H7 (cell line): ENCODE data around the gene COL9A1. TPM values are rescaled to one million over a fixed set of nuclear protein-coding genes. Genes with fewer than 3 reads are reported as not detected.
"Not testable (repeated sequence)": the region's sequence is repeated elsewhere in the genome, so short reads cannot be mapped to it uniquely, and the experiment has no call there.

Experiments used
- DNase-seq: peaks from one replicate; pipeline ENCODE4 v3.0.0; 2012
- H3K27me3 ChIP-seq: 2 replicates; pipeline ENCODE4 v1.6.0; 2011; ENCODE audit warnings: mild to moderate bottlenecking, low read length; ENCODE audit not compliant: control insufficient read depth, insufficient read depth
- H3K36me3 ChIP-seq: replicated peaks from 2 replicates; pipeline ENCODE4 v1.5.1; 2011; ENCODE audit warnings: low read length; ENCODE audit not compliant: control insufficient read depth, insufficient read depth
- H3K4me3 ChIP-seq: 2 replicates; pipeline ENCODE4 v1.5.1; 2011; ENCODE audit warnings: low read depth, mild to moderate bottlenecking, control low read depth, low read length, moderate library complexity; ENCODE audit not compliant: insufficient read depth
- total RNA-seq: library from RNA; depleted of rRNA; stranded (reverse); fragments of >200 nt; shearing (Covaris generic); gene quantifications from 2 replicates; pipeline ENCODE4 v1.2.3, GENCODE V29; 2014

The COL9A1 gene
- total RNA-seq, 1 experiment from 2014 or later: 2.5 TPM

- Histone ChIP-seq H3K27me3 (no peaks in the 10 kb centered on the region), H3K36me3 (no peaks in the 10 kb centered on the region), H3K4me3 (no peak overlapping the region)
- peak; percentile 13 for DNase-seq
Observed at GRCh38 chr6:70310063-70310694, 7.3 kb upstream of the COL9A1 start.

- no peak overlapping the region for H3K4me3 ChIP-seq
- no peak for DNase-seq
- H3K36me3 ChIP-seq: no peaks in the 10 kb centered on the region
- no peaks in the 10 kb centered on the region for H3K27me3 ChIP-seq
Observed at GRCh38 chr6:70309243-70309642, 6.4 kb upstream of the COL9A1 start.

GRCh38 chr6:70308142-70308541 lies 5.3 kb upstream of the COL9A1 start:
- not testable (repeated sequence) for H3K27me3 ChIP-seq, H3K4me3 ChIP-seq, H3K36me3 ChIP-seq, DNase-seq

GRCh38 chr6:70307008-70307407 lies 4.1 kb upstream of the COL9A1 start:
- no peak for DNase-seq
- H3K36me3 ChIP-seq: no peaks in the 10 kb centered on the region
- H3K4me3 ChIP-seq: no peak overlapping the region
- no peaks in the 10 kb centered on the region for H3K27me3 ChIP-seq

GRCh38 chr6:70304616-70305015 lies 1.7 kb upstream of the COL9A1 start:
- DNase-seq: no peak
- Histone ChIP-seq H3K4me3 (no peak overlapping the region), H3K36me3 (no peaks in the 10 kb centered on the region), H3K27me3 (no peaks in the 10 kb centered on the region)

- no peak for DNase-seq
- no peaks in the 10 kb centered on the region for H3K36me3 ChIP-seq
- no peaks in the 10 kb centered on the region for H3K27me3 ChIP-seq
- no peak overlapping the region for H3K4me3 ChIP-seq
Observed at GRCh38 chr6:70299456-70299855, 3.4 kb downstream of the COL9A1 start.

GRCh38 chr6:70298068-70298467 lies 4.8 kb downstream of the COL9A1 start:
- H3K4me3 ChIP-seq: no peak overlapping the region
- no peak for DNase-seq
- H3K27me3 ChIP-seq: no peaks in the 10 kb centered on the region
- H3K36me3 ChIP-seq: no peaks in the 10 kb centered on the region

GRCh38 chr6:70292193-70292592 lies 10.7 kb downstream of the COL9A1 start:
- H3K4me3 ChIP-seq: no peak overlapping the region
- H3K27me3 ChIP-seq: no peaks in the 10 kb centered on the region
- DNase-seq: no peak
- no peaks in the 10 kb centered on the region for H3K36me3 ChIP-seq

- Histone ChIP-seq H3K27me3 (peaks cover 4% of the 10 kb centered on the region), H3K4me3 (no peak overlapping the region), H3K36me3 (no peaks in the 10 kb centered on the region)
- peak; percentile 16 for DNase-seq
Observed at GRCh38 chr6:70289299-70289698, 13.6 kb downstream of the COL9A1 start.

- DNase-seq: no peak
- Histone ChIP-seq H3K27me3 (peaks cover 27% of the 10 kb centered on the region), H3K36me3 (no peaks in the 10 kb centered on the region), H3K4me3 (no peak overlapping the region)
Observed at GRCh38 chr6:70286905-70287304, 16.0 kb downstream of the COL9A1 start.

- H3K36me3 ChIP-seq: no peaks in the 10 kb centered on the region
- no peak overlapping the region for H3K4me3 ChIP-seq
- H3K27me3 ChIP-seq: peaks cover 43% of the 10 kb centered on the region
- DNase-seq: no peak
Observed at GRCh38 chr6:70285201-70285600, 17.7 kb downstream of the COL9A1 start.

GRCh38 chr6:70282919-70283461 lies 19.9 kb downstream of the COL9A1 start:
- peak overlapping the region; percentile 59 for H3K4me3 ChIP-seq
- peaks cover 47% of the 10 kb centered on the region for H3K27me3 ChIP-seq
- DNase-seq: peak; percentile 82
- no peaks in the 10 kb centered on the region for H3K36me3 ChIP-seq

- no peaks in the 10 kb centered on the region for H3K36me3 ChIP-seq
- peak overlapping the region; percentile 59 for H3K4me3 ChIP-seq
- peaks cover 47% of the 10 kb centered on the region for H3K27me3 ChIP-seq
- DNase-seq: peak; percentile 73
Observed at GRCh38 chr6:70282312-70282918, 20.5 kb downstream of the COL9A1 start.

- H3K36me3 ChIP-seq: no peaks in the 10 kb centered on the region
- DNase-seq: peak; percentile 14
- H3K4me3 ChIP-seq: peak overlapping the region; percentile 59
- H3K27me3 ChIP-seq: peaks cover 47% of the 10 kb centered on the region
Observed at GRCh38 chr6:70281923-70282311, 21.0 kb downstream of the COL9A1 start.

- Histone ChIP-seq H3K36me3 (no peaks in the 10 kb centered on the region), H3K4me3 (0 out of 2 replicates have a peak overlapping the region, but pooled peaks have one; percentile 6), H3K27me3 (peaks cover 47% of the 10 kb centered on the region)
- peak; percentile 46 for DNase-seq
Observed at GRCh38 chr6:70280400-70280853, 22.5 kb downstream of the COL9A1 start.
